Pancreas (tissue), 10 donors: Measurements from ENCODE around the gene CLDN5. TPM values are rescaled to one million over a fixed set of nuclear protein-coding genes. Genes with fewer than 3 reads are reported as not detected.

ENCODE experiments used
- ATAC-seq, 4 donors: fragments of 200-7000 bp; cut with Tn5 transposase; one replicate each; pipeline versions ENCODE4 v1.8.0 to v1.9.1; 2020; ENCODE audit warnings: mild to moderate bottlenecking in 4 of 4, moderate library complexity in 4 of 4
- DNase-seq, 6 donors: peaks; one replicate each; pipeline ENCODE4 v3.0.0-alpha.2; 2020
- FAIRE-seq: peaks from 2 replicates; lab custom pipeline; 2012; peaks lifted over from hg19 to GRCh38; lab: Jason Lieb, UNC
- H3K27ac ChIP-seq, 4 donors: fragments of 200-600 bp; sonication (generic); 1 replicate in 3 of 4; 2 replicates in 1 of 4; pipeline versions ENCODE4 v1.5.0 to v1.8.0; 2020
- H3K27me3 ChIP-seq, 4 donors: fragments of 200-600 bp; one replicate each; pipeline ENCODE4 v1.8.0; 2021
- H3K36me3 ChIP-seq, 3 donors: fragments of 200-600 bp; sonication (generic) in 1 of 3; one replicate each; pipeline versions ENCODE4 v1.5.0 to v1.8.0; 2020 to 2021
- H3K4me1 ChIP-seq, 3 donors: fragments of 200-600 bp; one replicate each; pipeline ENCODE4 v1.8.0; 2021
- H3K4me3 ChIP-seq, 4 donors: fragments of 200-600 bp; sonication (generic) in 2 of 4; one replicate each; pipeline versions ENCODE4 v1.5.0 to v1.8.0; 2020 to 2021
- H3K9me3 ChIP-seq, 4 donors: fragments of 200-600 bp; one replicate each; pipeline ENCODE4 v1.8.0; 2021
- CTCF ChIP-seq, 4 donors: fragments of 200-600 bp; sonication (generic) in 3 of 4; IDR thresholded peaks; one replicate each; pipeline versions ENCODE4 v1.5.0 to v1.8.0; 2021; ENCODE audit warnings: antibody characterized with exemption in 4 of 4
- WGBS, 2 donors: extraction: QIAGEN DNeasy Blood & Tissue Kit; methylation state at CpG; one replicate each; pipeline ENCODE4 v1.1.7; 2013; 5-methylcytosine and 5-hydroxymethylcytosine counted together
- intact Hi-C, 3 donors: fragments of 100-400 bp; cut with DNase I; formaldehyde crosslinking; loops; one replicate each; pipeline versions ENCODE4 v1.11.1 to v1.14.2; 2022
- polyA plus RNA-seq, 2 donors: library from polyadenylated mRNA; stranded (reverse); fragments of 200-250 nt; gene quantifications; one replicate each; pipeline ENCODE4 v1.2.3, GENCODE V29; 2013
- total RNA-seq, 6 donors: library from RNA; stranded (reverse); fragmentation: NEBNext Ultra II Directional in 4 of 6; extraction: Animal tissue kit (Norgen Biotek cat#: 25700) in 4 of 6; gene quantifications; one replicate each; pipeline versions ENCODE4 v1.2.1 to v1.2.4, GENCODE V29; 2021 to 2023
- donor health status: healthy with polysubstance abuse.
- donor health status: DM: no; HTN: no; CAD: no; lungs with moderate emphysema.
- donor health status: DM: no; HTN: no; CAD: no.
- donor health status: control.
- donor health status: control.
- donor health status: Bipolar disorder and iron deficiency.
- donor health status: DM: yes; HTN: yes; CAD: no.
- donor health status: DM: no; HTN: no; CAD: no.
- donor health status: DM: no; HTN: no; CAD: no.
- donor health status: DM: yes; HTN: yes; CAD: no.

CLDN5 gene
- total and polyA plus RNA-seq, 8 donors, result 3.5 to 47.3 (median 7.1) TPM

- H3K27ac ChIP-seq, result no peak overlapping the region
- H3K36me3 ChIP-seq, result no peaks in the 10 kb centered on the region
- 69 to 74% methylated on average over 17 of the region's 17 CpGs for WGBS, 2 donors
- FAIRE-seq (no peak), ATAC-seq (no peak), DNase-seq (no peak)
- TF ChIP-seq CTCF (IDR thresholded peaks at IDR 0.05), result no peak
- intact Hi-C loops, result no loop called here
- peaks cover 0 to 10% (median 4%) of the 10 kb centered on the region in 4 donors for H3K27me3 ChIP-seq
- peaks cover 0 to 2% (median 0%) of the 10 kb centered on the region in 3 donors for H3K4me1 ChIP-seq
- H3K4me3 ChIP-seq, result no peak overlapping the region
- no peaks in the 10 kb centered on the region for H3K9me3 ChIP-seq
These were observed 3.7 kb upstream of the CLDN5 start for GRCh38 chr22:19527861-19528417.

GRCh38 chr22:19527321-19527721 lies 3.1 kb upstream of the CLDN5 start:
- Histone ChIP-seq H3K9me3 (no peaks in the 10 kb centered on the region), H3K27ac (no peak overlapping the region), H3K27me3 (peaks cover 0 to 10% (median 4%) of the 10 kb centered on the region in 4 donors), H3K4me1 (peaks cover 0 to 2% (median 0%) of the 10 kb centered on the region in 3 donors), H3K36me3 (no peaks in the 10 kb centered on the region), H3K4me3 (no peak overlapping the region)
- intact Hi-C loops, result no loop called here
- DNase-seq, result no peak
- 71 to 77% methylated on average over 4 to 5 of the region's 5 CpGs for WGBS, 2 donors
- ATAC-seq, result no peak
- FAIRE-seq, result no peak
- no peak for TF ChIP-seq CTCF (IDR thresholded peaks at IDR 0.05)

- Histone ChIP-seq H3K9me3 (no peaks in the 10 kb centered on the region), H3K4me3 (no peak overlapping the region), H3K27me3 (peaks cover 0 to 10% (median 4%) of the 10 kb centered on the region in 4 donors), H3K27ac (no peak overlapping the region), H3K36me3 (no peaks in the 10 kb centered on the region), H3K4me1 (peaks cover 0 to 2% (median 0%) of the 10 kb centered on the region in 3 donors)
- no peak for TF ChIP-seq CTCF (IDR thresholded peaks at IDR 0.05)
- no peak for ATAC-seq
- 74% methylated on average over 7 of the region's 7 CpGs for WGBS, 2 donors
- intact Hi-C loops, result no loop called here
- no peak for FAIRE-seq
- no peak for DNase-seq
These were observed 2.5 kb upstream of the CLDN5 start for GRCh38 chr22:19526702-19527111.

GRCh38 chr22:19526076-19526701 lies 2.0 kb upstream of the CLDN5 start:
- Histone ChIP-seq H3K27me3 (peaks cover 0 to 10% (median 4%) of the 10 kb centered on the region in 4 donors), H3K9me3 (no peaks in the 10 kb centered on the region), H3K4me3 (no peak overlapping the region), H3K36me3 (no peaks in the 10 kb centered on the region), H3K27ac (no peak overlapping the region), H3K4me1 (peaks cover 0 to 2% (median 0%) of the 10 kb centered on the region in 3 donors)
- WGBS, 2 donors, result 84 to 92% methylated on average over 11 of the region's 11 CpGs
- DNase-seq (no peak), FAIRE-seq (no peak), ATAC-seq (no peak)
- intact Hi-C loops, result no loop called here
- TF ChIP-seq CTCF (IDR thresholded peaks at IDR 0.05), result no peak

- ATAC-seq (no peak), FAIRE-seq (no peak), DNase-seq (no peak)
- no peak overlapping the region for H3K27ac ChIP-seq
- no peaks in the 10 kb centered on the region for H3K36me3 ChIP-seq
- peaks cover 0 to 2% (median 0%) of the 10 kb centered on the region in 3 donors for H3K4me1 ChIP-seq
- H3K4me3 ChIP-seq, result no peak overlapping the region
- intact Hi-C loops, result no loop called here
- peaks cover 0 to 10% (median 4%) of the 10 kb centered on the region in 4 donors for H3K27me3 ChIP-seq
- H3K9me3 ChIP-seq, result no peaks in the 10 kb centered on the region
- WGBS, 2 donors, result 44 to 66% methylated on average over 3 of the region's 3 CpGs
- TF ChIP-seq CTCF (IDR thresholded peaks at IDR 0.05), result no peak
These were observed 1.5 kb upstream of the CLDN5 start for GRCh38 chr22:19525666-19526065.
